Esophagus muscularis mucosa (tissue), 4 donors: ENCODE measurements around the gene LETM1. TPM values are rescaled to one million over a fixed set of nuclear protein-coding genes. Genes with fewer than 3 reads are reported as not detected.

Experiments
- DNase-seq: peaks from one replicate; pipeline ENCODE4 v3.0.0-alpha.2; 2017; ENCODE audit errors: extremely low spot score
- H3K27ac ChIP-seq, 4 donors: fragments of 200-600 bp; sonication (generic); replicated peaks in 1 of 4; 1 replicate in 3 of 4; 2 replicates in 1 of 4; pipeline ENCODE4 v1.5.1; 2016 to 2019; ENCODE audit warnings: mild to moderate bottlenecking in 1 of 4
- H3K27me3 ChIP-seq, 4 donors: fragments of 200-600 bp; sonication (generic); one replicate each; pipeline versions ENCODE4 v1.5.1 to v1.6.0; 2016 to 2019
- H3K36me3 ChIP-seq, 4 donors: fragments of 200-600 bp; sonication (generic); one replicate each; pipeline ENCODE4 v1.5.1; 2016 to 2019
- H3K4me1 ChIP-seq, 4 donors: fragments of 200-600 bp; sonication (generic); one replicate each; pipeline ENCODE4 v1.5.1; 2016 to 2019
- H3K4me3 ChIP-seq, 4 donors: fragments of 200-600 bp; sonication (generic); 1 replicate in 2 of 4; 2 replicates in 2 of 4; pipeline ENCODE4 v1.5.1; 2016 to 2019; ENCODE audit warnings: mild to moderate bottlenecking in 4 of 4, moderate library complexity in 1 of 4
- H3K9me3 ChIP-seq, 4 donors: fragments of 200-600 bp; sonication (generic); 1 replicate in 3 of 4; 2 replicates in 1 of 4; pipeline ENCODE4 v1.5.1; 2016 to 2019
- CTCF ChIP-seq, 3 experiments: fragments of 200-600 bp in 2 of 3; fragments of 450-650 bp in 1 of 3; sonication (generic) in 2 of 3; IDR thresholded peaks; one replicate each; pipeline ENCODE4 v1.5.1; 2017 to 2019; ENCODE audit warnings: antibody characterized with exemption in 3 of 3, mild to moderate bottlenecking in 2 of 3, moderate library complexity in 1 of 3
- EP300 ChIP-seq: sonication (generic); formaldehyde crosslinking; IDR thresholded peaks from one replicate; pipeline ENCODE4 v1.6.1; 2017; ENCODE audit warnings: antibody characterized with exemption
- POLR2A ChIP-seq: fragments of 450-650 bp; IDR thresholded peaks from one replicate; pipeline ENCODE4 v1.6.1; 2017; ENCODE audit warnings: antibody characterized with exemption, moderate library complexity, mild to moderate bottlenecking, low read depth
- POLR2AphosphoS5 ChIP-seq, 2 donors: sonication (generic); formaldehyde crosslinking; IDR thresholded peaks; one replicate each; pipeline ENCODE4 v1.6.1; 2017; ENCODE audit warnings: antibody characterized with exemption in 2 of 2
- WGBS: methylation state at CpG from one replicate; pipeline ENCODE4 v1.1.5; 2018; 5-methylcytosine and 5-hydroxymethylcytosine counted together
- intact Hi-C: fragments of 100-400 bp; cut with DNase I; formaldehyde crosslinking; loops from one replicate; pipeline ENCODE4 v1.15.1; 2023
- total RNA-seq, 4 donors: library from RNA; depleted of rRNA; stranded (reverse); fragments of >200 nt; gene quantifications; one replicate each; pipeline versions ENCODE4 v1.1.0 to v1.2.1, GENCODE V29; 2016

The LETM1 gene
- total RNA-seq, 4 donors from 2014 or later, result 23.7 to 34.7 (median 33.3) TPM

- Histone ChIP-seq H3K4me3 (no peak overlapping the region), H3K4me1 (peaks cover 9 to 28% (median 23%) of the 10 kb centered on the region in 4 donors), H3K27ac (no peak overlapping the region), H3K9me3 (no peaks in the 10 kb centered on the region), H3K27me3 (peaks cover 0 to 88% (median 18%) of the 10 kb centered on the region in 4 donors), H3K36me3 (no peaks in the 10 kb centered on the region)
- TF ChIP-seq POLR2A (no peak), POLR2AphosphoS5 (IDR thresholded peaks at IDR 0.05) (no peak), EP300 (no peak), CTCF (IDR thresholded peaks at IDR 0.05) (no peak)
- 82% methylated on average over 17 of the region's 23 CpGs for WGBS
- DNase-seq, result no peak
- intact Hi-C loops, result no loop called here
Measured at GRCh38 chr4:1768367-1769034, 87.5 kb downstream of the LETM1 start.

- peaks cover 12 to 34% (median 29%) of the 10 kb centered on the region in 4 donors for H3K4me1 ChIP-seq
- no peaks in the 10 kb centered on the region for H3K36me3 ChIP-seq
- intact Hi-C loops, result no loop called here
- H3K4me3 ChIP-seq, result peak overlapping the region; percentile 47 to 65 (median 52)
- DNase-seq, result no peak
- peak in 1 of 3 experiments; percentile 7 for TF ChIP-seq CTCF (IDR thresholded peaks at IDR 0.05)
- no peak for TF ChIP-seq POLR2AphosphoS5 (IDR thresholded peaks at IDR 0.05)
- 41% methylated on average over 18 of the region's 32 CpGs for WGBS
- no peaks in the 10 kb centered on the region for H3K9me3 ChIP-seq
- no peak overlapping the region for H3K27ac ChIP-seq
- peaks cover 0 to 94% (median 18%) of the 10 kb centered on the region in 4 donors for H3K27me3 ChIP-seq
Measured at GRCh38 chr4:1767770-1768366, 88.1 kb downstream of the LETM1 start.

- no peak for TF ChIP-seq CTCF (IDR thresholded peaks at IDR 0.05)
- TF ChIP-seq POLR2AphosphoS5 (IDR thresholded peaks at IDR 0.05), result no peak
- no peak for TF ChIP-seq POLR2A
- TF ChIP-seq EP300, result no peak
Measured at GRCh38 chr4:1767061-1767769, 88.7 kb downstream of the LETM1 start.

GRCh38 chr4:1766106-1767060, 89.6 kb downstream of the LETM1 start:
- Histone ChIP-seq H3K9me3 (no peaks in the 10 kb centered on the region), H3K27me3 (peaks cover 0 to 90% (median 18%) of the 10 kb centered on the region in 4 donors), H3K4me1 (peaks cover 12 to 35% (median 30%) of the 10 kb centered on the region in 4 donors), H3K27ac (no peak overlapping the region), H3K4me3 (peak overlapping the region; percentile 47 to 65 (median 52)), H3K36me3 (no peaks in the 10 kb centered on the region)
- TF ChIP-seq EP300 (no peak), POLR2AphosphoS5 (IDR thresholded peaks at IDR 0.05) (no peak), CTCF (IDR thresholded peaks at IDR 0.05) (no peak), POLR2A (no peak)
- 34% methylated on average over 14 of the region's 41 CpGs for WGBS
- DNase-seq, result no peak
- intact Hi-C loops, result no loop called here

More at GRCh38 chr4:1767061-1767769, 88.7 kb downstream of the LETM1 start:
- Histone ChIP-seq H3K27ac (no peak overlapping the region), H3K4me1 (peaks cover 12 to 35% (median 30%) of the 10 kb centered on the region in 4 donors), H3K27me3 (peaks cover 0 to 97% (median 18%) of the 10 kb centered on the region in 4 donors), H3K9me3 (no peaks in the 10 kb centered on the region), H3K4me3 (peak overlapping the region; percentile 47 to 65 (median 52)), H3K36me3 (no peaks in the 10 kb centered on the region)
- DNase-seq, result no peak
- intact Hi-C loops, result no loop called here
- 0% methylated on average over 1 of the region's 84 CpGs for WGBS
